Measurements from ENCODE around the gene OSBP. TPM values are rescaled to one million over a fixed set of nuclear protein-coding genes. Genes with fewer than 3 reads are reported as not detected.
A peak's percentile ranks its signal among the peaks of the same experiment; 100 is the strongest.

OSBP gene
- total and polyA plus RNA-seq, 9 of the 15 experiments (the other 6 are each of a cell fraction or from before 2014, with no cell fraction given): 11.7 to 49.0 (median 28.7) TPM

DNA sequence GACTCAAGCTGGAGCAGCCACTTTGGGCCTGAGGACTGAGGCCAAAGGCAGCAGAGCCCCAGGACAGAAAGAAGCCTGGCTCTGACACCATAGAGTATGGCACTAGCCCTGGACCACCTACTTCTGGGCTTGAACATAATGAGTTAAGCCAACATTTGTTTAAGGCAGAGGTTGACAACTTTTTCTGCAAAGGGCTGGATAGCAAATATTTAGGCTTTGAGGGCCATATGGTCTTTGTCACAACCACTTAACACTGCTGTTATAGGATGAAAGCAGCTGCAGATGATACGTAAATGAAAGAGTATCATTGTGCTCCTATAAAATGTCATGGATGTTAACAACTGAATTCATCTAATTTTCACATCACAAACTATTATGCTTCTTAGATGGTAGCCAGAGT lies 16.6 kb downstream of the OSBP start (continued):
- TF ChIP-seq NFE2L1 (tag; IDR thresholded peaks at IDR 0.05; ENCODE audit: borderline replicate concordance, low read depth) (no peak), PCBP2 (IDR thresholded peaks at IDR 0.05; ENCODE audit: low read depth, low read length, poor library complexity, severe bottlenecking) (no peak), MTA1 (IDR thresholded peaks at IDR 0.05; ENCODE audit: borderline replicate concordance) (no peak), HNRNPL (IDR thresholded peaks at IDR 0.05; ENCODE audit: low read depth, low read length) (no peak), ZNF217 (CRISPR knock-in tag; IDR thresholded peaks at IDR 0.05) (no peak)
- TF ChIP-seq, protein P1, sequence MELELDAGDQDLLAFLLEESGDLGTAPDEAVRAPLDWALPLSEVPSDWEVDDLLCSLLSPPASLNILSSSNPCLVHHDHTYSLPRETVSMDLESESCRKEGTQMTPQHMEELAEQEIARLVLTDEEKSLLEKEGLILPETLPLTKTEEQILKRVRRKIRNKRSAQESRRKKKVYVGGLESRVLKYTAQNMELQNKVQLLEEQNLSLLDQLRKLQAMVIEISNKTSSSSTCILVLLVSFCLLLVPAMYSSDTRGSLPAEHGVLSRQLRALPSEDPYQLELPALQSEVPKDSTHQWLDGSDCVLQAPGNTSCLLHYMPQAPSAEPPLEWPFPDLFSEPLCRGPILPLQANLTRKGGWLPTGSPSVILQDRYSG (tag; conservative IDR thresholded peaks at IDR 0.05; ENCODE audit: low read depth): no peak

DNA sequence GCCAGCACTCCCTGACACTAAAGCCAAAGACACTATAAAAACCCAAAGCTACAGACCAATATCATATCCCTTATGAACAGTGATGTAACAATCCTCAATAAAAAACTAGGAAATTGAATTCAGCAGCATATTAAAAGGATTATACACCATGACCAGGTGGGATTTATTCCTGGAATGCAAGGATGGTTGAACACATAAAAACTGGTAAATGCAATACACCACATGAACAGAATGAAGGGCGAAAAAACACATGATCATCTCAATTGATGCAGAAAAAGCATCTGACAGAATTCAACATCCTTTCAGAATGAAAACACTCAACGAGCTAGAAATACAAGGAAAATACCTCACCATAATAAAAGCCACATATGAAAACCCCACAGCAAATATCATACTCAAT lies 31.3 kb downstream of the OSBP start:
- H3K9me3 ChIP-seq (replicated peaks; ENCODE audit: control insufficient read depth, insufficient read depth, low read depth, low read length): peaks cover 4% of the 10 kb centered on the region
- in situ Hi-C loops (cut with MboI) (no loop called here), intact Hi-C loops (cut with micrococcal nuclease) (no loop called here)
- no peaks in the 10 kb centered on the region for H3K4me1 ChIP-seq (replicated peaks in 1 of 2; ENCODE audit: control insufficient read depth in 2 of 2, insufficient read depth in 2 of 2, low read length in 2 of 2)
- H3K4me2 ChIP-seq (ENCODE audit: insufficient read depth, low read length): no peak overlapping the region
- POLR2A ChIA-PET: interaction anchor here (1.0 kb wide), 1 partner anchor 21 kb away, joined by 3 read pairs; no protein-coding TSS in a partner anchor
- H3K4me3 ChIP-seq: no peak overlapping the region
- no peak overlapping the region for H3K27ac ChIP-seq (ENCODE audit: extremely low read depth, low read depth, low read length)
- ATAC-seq (no peak), DNase-seq (ENCODE audit: extremely low read depth in 1 of 4, low spot score in 3 of 4) (no peak), FAIRE-seq (peak; percentile 61)
- no peaks in the 10 kb centered on the region for H3K9me1 ChIP-seq (ENCODE audit: control insufficient read depth, insufficient read depth, low read length)
- H3K27me3 ChIP-seq (ENCODE audit: control insufficient read depth in 2 of 2, insufficient read depth in 2 of 2, low read length in 2 of 2): no peaks in the 10 kb centered on the region
- TF ChIP-seq, protein P2, sequence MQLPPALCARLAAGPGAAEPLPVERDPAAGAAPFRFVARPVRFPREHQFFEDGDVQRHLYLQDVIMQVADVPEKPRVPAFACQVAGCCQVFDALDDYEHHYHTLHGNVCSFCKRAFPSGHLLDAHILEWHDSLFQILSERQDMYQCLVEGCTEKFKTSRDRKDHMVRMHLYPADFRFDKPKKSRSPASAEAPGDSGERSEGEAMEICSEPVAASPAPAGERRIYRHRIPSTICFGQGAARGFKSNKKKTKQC (CRISPR knock-in tag; IDR thresholded peaks at IDR 0.05): no peak
- TF ChIP-seq, protein P3, sequence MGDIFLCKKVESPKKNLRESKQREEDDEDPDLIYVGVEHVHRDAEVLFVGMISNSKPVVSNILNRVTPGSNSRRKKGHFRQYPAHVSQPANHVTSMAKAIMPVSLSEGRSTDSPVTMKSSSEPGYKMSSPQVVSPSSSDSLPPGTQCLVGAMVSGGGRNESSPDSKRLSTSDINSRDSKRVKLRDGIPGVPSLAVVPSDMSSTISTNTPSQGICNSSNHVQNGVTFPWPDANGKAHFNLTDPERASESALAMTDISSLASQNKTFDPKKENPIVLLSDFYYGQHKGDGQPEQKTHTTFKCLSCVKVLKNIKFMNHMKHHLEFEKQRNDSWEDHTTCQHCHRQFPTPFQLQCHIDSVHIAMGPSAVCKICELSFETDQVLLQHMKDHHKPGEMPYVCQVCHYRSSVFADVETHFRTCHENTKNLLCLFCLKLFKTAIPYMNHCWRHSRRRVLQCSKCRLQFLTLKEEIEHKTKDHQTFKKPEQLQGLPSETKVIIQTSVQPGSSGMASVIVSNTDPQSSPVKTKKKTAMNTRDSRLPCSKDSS (IDR thresholded peaks at IDR 0.05; ENCODE audit: low read depth, partially characterized antibody): peak; percentile 68
- TF ChIP-seq CBX3 (IDR thresholded peaks at IDR 0.05; ENCODE audit: borderline replicate concordance in 1 of 2, low read length in 2 of 2) (peak in 1 of 2 experiments; percentile 32; a peak in 1 of 3 replicates), ZNF324 (CRISPR knock-in tag; IDR thresholded peaks at IDR 0.05) (peak; percentile 87; the same call in 1 of the 2 replicates)
- no peaks in the 10 kb centered on the region for H4K20me1 ChIP-seq (replicated peaks; ENCODE audit: control insufficient read depth, insufficient read depth, low read length)
- 91% methylated on average over 2 of the region's 2 CpGs for WGBS (ENCODE audit: insufficient coverage, low coverage, missing lambda C conversion rate)
- no peak overlapping the region for H3K9ac ChIP-seq (ENCODE audit: insufficient read depth in 1 of 2, low read depth in 2 of 2, low read length in 2 of 2)
- H2AFZ ChIP-seq (ENCODE audit: low read depth, low read length): no peak overlapping the region
- no TSS peak for BruUV-seq (replicated peaks)
- CTCF ChIA-PET (ENCODE audit: low intra/inter-chr PET ratio): no interaction called here
- peaks cover 76% of the 10 kb centered on the region for H3K36me3 ChIP-seq (ENCODE audit: control insufficient read depth, insufficient read depth, low read length)
- H3K79me2 ChIP-seq (ENCODE audit: control insufficient read depth, insufficient read depth, low read length): no peaks in the 10 kb centered on the region

All from K562 (cell line).